ENCODE measurements around the gene ANO3. TPM values are rescaled to one million over a fixed set of nuclear protein-coding genes. Genes with fewer than 3 reads are reported as not detected.

ANO3 gene
- total and polyA plus RNA-seq, 2 donors (not counting 3 experiments of a cell fraction or from before 2014, with no cell fraction given), result not detected

DNA sequence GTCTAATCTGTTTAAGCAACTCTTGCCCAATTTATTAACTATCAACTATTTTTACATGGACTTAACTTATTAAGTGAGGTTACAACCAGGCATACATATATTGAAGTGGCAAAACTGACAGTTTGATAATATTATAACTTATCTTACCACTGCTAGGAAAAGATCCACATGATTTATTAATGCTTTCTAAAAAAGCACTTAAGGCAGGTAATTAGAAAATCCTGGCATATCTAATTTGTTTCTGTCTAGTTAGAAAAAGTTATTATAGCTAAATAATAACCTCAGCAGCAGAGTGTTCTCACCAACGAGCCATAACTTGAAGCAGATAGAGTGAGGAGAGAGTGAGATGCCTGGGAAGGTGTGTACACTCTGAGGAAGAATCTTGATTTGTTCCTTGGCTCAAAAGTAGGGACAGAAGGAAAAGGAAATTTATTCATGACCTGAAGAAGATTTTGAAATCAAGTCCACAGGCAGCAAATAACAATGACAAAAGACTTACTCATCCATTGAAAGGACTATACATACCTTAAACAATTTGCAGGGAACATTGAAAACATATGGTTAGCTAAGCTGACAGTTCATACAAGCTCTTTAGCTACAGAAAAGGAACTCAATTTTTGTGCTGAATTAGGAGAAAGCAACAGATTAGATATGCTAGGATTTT lies 247.2 kb downstream of the ANO3 start:
- BruUV-seq (replicated peaks), result no TSS peak
- ChIA-PET POLR2A (no interaction called here), CTCF (interaction anchor here (0.6 kb wide), 1 partner anchor 581 kb away, joined by 3 read pairs; no protein-coding TSS in a partner anchor)
- TF ChIP-seq POLR2AphosphoS5 (IDR thresholded peaks at IDR 0.05; ENCODE audit: insufficient read depth, low read depth, low read length), result no peak
- no peak for TF ChIP-seq MYC (IDR thresholded peaks at IDR 0.05; ENCODE audit: low read depth, low read length)
- TF ChIP-seq, protein P1, sequence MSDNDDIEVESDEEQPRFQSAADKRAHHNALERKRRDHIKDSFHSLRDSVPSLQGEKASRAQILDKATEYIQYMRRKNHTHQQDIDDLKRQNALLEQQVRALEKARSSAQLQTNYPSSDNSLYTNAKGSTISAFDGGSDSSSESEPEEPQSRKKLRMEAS (IDR thresholded peaks at IDR 0.05; ENCODE audit: insufficient read depth, insufficient read length), result no peak
- no peak for TF ChIP-seq FOS (IDR thresholded peaks at IDR 0.05; ENCODE audit: borderline replicate concordance, insufficient read depth, low read length)
- no peak for TF ChIP-seq POLR2A (IDR thresholded peaks at IDR 0.05; ENCODE audit: low read depth, low read length)
- TF ChIP-seq, protein P2, sequence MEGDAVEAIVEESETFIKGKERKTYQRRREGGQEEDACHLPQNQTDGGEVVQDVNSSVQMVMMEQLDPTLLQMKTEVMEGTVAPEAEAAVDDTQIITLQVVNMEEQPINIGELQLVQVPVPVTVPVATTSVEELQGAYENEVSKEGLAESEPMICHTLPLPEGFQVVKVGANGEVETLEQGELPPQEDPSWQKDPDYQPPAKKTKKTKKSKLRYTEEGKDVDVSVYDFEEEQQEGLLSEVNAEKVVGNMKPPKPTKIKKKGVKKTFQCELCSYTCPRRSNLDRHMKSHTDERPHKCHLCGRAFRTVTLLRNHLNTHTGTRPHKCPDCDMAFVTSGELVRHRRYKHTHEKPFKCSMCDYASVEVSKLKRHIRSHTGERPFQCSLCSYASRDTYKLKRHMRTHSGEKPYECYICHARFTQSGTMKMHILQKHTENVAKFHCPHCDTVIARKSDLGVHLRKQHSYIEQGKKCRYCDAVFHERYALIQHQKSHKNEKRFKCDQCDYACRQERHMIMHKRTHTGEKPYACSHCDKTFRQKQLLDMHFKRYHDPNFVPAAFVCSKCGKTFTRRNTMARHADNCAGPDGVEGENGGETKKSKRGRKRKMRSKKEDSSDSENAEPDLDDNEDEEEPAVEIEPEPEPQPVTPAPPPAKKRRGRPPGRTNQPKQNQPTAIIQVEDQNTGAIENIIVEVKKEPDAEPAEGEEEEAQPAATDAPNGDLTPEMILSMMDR (IDR thresholded peaks at IDR 0.05; ENCODE audit: extremely low read depth in 1 of 2, insufficient read depth in 1 of 2, low read depth in 1 of 2, low read length in 2 of 2), result no peak
- no peak for TF ChIP-seq JUN (IDR thresholded peaks at IDR 0.05; ENCODE audit: borderline replicate concordance, insufficient read depth, insufficient read length, low read depth)
- TF ChIP-seq GATA2 (IDR thresholded peaks at IDR 0.05; ENCODE audit: insufficient read depth, insufficient read length, low read depth, low read length), result no peak
- no peak for TF ChIP-seq EZH2 (IDR thresholded peaks at IDR 0.05; ENCODE audit: borderline replicate concordance, low read depth, low read length, severe bottlenecking)
- no peak overlapping the region for H2AFZ ChIP-seq (ENCODE audit: low read depth, low read length)
- no peak overlapping the region for H3K4me3 ChIP-seq (replicated peaks in 1 of 3; ENCODE audit: insufficient read depth in 1 of 3, low read depth in 1 of 3, low read length in 3 of 3)
- no peak overlapping the region for H3K4me2 ChIP-seq (ENCODE audit: insufficient read depth, low read length)
- H4K20me1 ChIP-seq (replicated peaks; ENCODE audit: control insufficient read depth, extremely low read depth, insufficient read depth, low read length), result no peaks in the 10 kb centered on the region
- no peaks in the 10 kb centered on the region for H3K79me2 ChIP-seq (ENCODE audit: control insufficient read depth, insufficient read depth, low read length)
- no peak overlapping the region for H3K27ac ChIP-seq (ENCODE audit: insufficient read depth, low read depth, low read length)
- intact Hi-C loops (cut with micrococcal nuclease) (no loop called here), dilution Hi-C loops (cut with MboI; ENCODE audit: extremely low pct_ligation_motif_present, low sequenced_read_pairs) (no loop called here)
- H3K27me3 ChIP-seq (ENCODE audit: control insufficient read depth in 2 of 2, insufficient read depth in 2 of 2, low read length in 2 of 2), result no peaks in the 10 kb centered on the region
- H3K9ac ChIP-seq (replicated peaks; ENCODE audit: extremely low read depth, insufficient read depth, low read length), result no peak overlapping the region
- no peaks in the 10 kb centered on the region for H3K36me3 ChIP-seq (ENCODE audit: control insufficient read depth in 2 of 2, extremely low read depth in 1 of 2, insufficient read depth in 2 of 2, low read length in 2 of 2)
- DNase-seq (ENCODE audit: low read depth, low spot score) (no peak), FAIRE-seq (no peak)
- H3K9me3 ChIP-seq (replicated peaks; ENCODE audit: control insufficient read depth, insufficient read depth, low read length), result no peaks in the 10 kb centered on the region
- no peaks in the 10 kb centered on the region for H3K4me1 ChIP-seq (ENCODE audit: control insufficient read depth, extremely low read depth, insufficient read depth, low read length)
- H3K9me1 ChIP-seq (replicated peaks; ENCODE audit: control insufficient read depth, extremely low read depth, insufficient read depth, low read length), result no peaks in the 10 kb centered on the region

Data from endothelial cell of umbilical vein (primary cell).